NT2/D1 (cell line): Measurements from ENCODE around the gene POMGNT2.

Experiments
- SUZ12 ChIP-seq: IDR thresholded peaks from 2 replicates; pipeline ENCODE4 v1.6.1; 2011; ENCODE audit not compliant: insufficient read length, insufficient read depth; ENCODE audit errors: extremely low read depth
- ZNF274 ChIP-seq: IDR thresholded peaks from 2 replicates; pipeline ENCODE4 v1.6.1; 2011; ENCODE audit warnings: mild to moderate bottlenecking, low read depth, low read length

GRCh38 chr3:43038010-43038409, 67.9 kb downstream of the POMGNT2 start:
- no peak for TF ChIP-seq ZNF274
- no peak for TF ChIP-seq SUZ12
